ENCODE measurements around the gene QSOX2.

QSOX2 gene

DNA sequence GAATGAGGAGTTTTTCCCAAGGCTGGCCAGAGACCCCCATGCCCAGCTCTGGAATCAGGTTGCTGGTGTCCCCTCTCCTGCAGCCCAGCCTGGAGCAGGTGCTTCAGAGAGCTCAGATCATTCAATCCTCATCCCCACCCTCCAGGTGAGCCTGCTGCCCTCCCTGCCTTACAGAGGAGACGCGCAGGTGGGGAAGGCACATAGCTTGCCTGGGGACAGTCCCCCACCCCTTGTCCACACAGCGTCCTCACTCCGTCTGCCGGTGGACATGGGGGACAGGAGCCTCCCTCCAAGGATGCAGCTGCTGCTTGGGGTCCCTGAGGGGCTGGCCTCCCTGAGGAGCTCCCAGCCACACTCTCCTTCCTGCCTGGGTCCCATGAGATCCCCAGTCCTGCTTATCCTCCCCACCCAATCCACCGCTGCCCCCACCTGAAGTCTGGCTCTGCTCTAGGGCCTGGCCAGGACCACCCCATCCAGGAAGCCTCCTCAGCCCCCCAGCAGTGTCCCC lies 17.1 kb upstream of the QSOX2 start:
- no peak for DNase-seq (ENCODE audit: low read depth)
- TF ChIP-seq, protein P1, sequence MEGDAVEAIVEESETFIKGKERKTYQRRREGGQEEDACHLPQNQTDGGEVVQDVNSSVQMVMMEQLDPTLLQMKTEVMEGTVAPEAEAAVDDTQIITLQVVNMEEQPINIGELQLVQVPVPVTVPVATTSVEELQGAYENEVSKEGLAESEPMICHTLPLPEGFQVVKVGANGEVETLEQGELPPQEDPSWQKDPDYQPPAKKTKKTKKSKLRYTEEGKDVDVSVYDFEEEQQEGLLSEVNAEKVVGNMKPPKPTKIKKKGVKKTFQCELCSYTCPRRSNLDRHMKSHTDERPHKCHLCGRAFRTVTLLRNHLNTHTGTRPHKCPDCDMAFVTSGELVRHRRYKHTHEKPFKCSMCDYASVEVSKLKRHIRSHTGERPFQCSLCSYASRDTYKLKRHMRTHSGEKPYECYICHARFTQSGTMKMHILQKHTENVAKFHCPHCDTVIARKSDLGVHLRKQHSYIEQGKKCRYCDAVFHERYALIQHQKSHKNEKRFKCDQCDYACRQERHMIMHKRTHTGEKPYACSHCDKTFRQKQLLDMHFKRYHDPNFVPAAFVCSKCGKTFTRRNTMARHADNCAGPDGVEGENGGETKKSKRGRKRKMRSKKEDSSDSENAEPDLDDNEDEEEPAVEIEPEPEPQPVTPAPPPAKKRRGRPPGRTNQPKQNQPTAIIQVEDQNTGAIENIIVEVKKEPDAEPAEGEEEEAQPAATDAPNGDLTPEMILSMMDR (conservative IDR thresholded peaks at IDR 0.05; ENCODE audit: low read depth, low read length) = no peak
- no peak overlapping the region for H3K4me3 ChIP-seq (ENCODE audit: low read length)

DNA sequence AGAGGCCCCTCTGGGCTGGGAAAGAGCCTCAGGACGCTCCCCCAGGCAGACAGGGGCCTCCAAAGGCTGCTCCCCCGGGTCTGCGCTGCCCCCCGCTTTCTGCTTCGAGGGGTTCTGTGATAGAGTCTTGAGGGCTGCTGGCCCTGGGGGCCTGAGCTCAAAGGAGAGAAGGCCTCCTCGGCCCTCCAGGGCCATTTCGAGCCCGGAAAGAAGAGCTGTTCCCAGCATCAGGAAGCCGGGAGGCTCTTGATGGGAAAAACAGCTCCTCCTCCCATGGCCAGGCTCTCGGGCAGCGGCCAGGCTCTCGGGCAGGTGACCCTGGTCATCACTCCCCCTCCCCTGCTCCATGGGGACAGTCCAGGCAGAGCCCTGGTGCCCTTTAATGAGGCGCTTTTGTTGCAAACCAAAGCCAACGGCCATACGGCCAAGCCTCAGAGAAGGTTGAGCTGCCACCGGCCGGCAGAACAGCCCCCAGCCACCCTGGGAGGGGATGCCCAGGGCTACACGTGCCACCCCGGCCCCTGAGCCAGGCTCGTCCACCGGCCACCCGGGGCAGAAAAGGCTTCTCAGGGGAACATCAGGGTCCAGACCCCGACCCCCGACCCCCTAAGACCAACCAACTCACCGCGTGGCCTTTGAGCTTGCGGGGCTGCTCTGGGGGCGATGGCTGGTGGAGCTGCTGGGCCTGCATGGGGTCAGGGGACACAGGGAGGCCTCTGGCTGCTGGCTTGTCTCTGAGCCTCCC lies 16.2 kb upstream of the QSOX2 start:
- no peak overlapping the region for H3K4me3 ChIP-seq (ENCODE audit: low read length)
- TF ChIP-seq, protein P1 (conservative IDR thresholded peaks at IDR 0.05; ENCODE audit: low read depth, low read length) = no peak
- DNase-seq (ENCODE audit: low read depth) = no peak

DNA sequence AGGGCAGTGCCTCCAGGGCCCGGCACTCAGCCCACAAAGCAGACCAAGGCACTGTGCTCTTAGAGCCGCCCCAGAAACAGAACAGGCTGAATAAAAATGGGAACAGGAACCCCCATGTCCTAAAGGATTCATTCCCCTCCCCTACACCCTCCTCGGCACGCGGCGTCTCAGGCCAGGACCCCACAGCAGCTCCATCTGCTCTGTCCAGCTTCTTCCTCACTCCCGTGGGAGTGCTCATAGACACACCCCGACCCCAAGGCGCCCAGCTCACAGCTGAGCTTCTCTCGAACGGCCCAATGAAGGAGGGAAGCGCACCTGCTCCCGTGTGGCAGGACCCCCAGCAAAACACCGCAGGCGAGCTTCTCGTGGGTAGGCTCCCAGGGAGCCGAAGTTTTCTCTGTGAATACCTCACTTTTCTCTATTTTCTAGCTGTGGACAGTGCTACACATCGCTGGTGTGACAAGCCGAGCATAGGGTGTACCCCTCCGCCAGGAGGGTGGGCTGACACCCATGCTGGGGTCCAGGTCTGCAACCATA lies 15.4 kb upstream of the QSOX2 start:
- DNase-seq (ENCODE audit: low read depth) = no peak
- H3K4me3 ChIP-seq (ENCODE audit: low read length) = no peak overlapping the region
- TF ChIP-seq, protein P1 (conservative IDR thresholded peaks at IDR 0.05; ENCODE audit: low read depth, low read length) = no peak

DNA sequence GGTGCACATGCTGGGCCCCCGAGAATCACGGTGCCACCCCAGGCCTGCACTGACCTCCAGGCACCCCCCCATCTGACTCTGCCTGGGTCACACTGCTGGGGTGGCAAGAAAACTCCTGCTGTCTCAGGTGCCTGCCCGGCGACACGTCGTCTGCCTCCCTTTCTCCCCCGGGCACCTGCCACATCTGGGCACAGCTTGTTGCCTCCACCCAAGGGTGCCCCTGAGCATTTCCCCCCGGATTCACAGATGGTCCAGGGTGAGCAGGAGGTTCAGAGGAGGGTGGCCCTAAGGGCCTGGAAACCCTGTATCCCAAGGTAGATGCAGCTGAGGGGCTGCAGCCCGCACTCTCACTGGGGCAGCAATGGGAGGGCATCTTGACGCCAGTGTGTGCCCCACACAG lies 14.9 kb upstream of the QSOX2 start:
- DNase-seq (ENCODE audit: low read depth) = no peak
- H3K4me3 ChIP-seq (ENCODE audit: low read length) = no peak overlapping the region
- TF ChIP-seq, protein P1 (conservative IDR thresholded peaks at IDR 0.05; ENCODE audit: low read depth, low read length) = no peak

DNA sequence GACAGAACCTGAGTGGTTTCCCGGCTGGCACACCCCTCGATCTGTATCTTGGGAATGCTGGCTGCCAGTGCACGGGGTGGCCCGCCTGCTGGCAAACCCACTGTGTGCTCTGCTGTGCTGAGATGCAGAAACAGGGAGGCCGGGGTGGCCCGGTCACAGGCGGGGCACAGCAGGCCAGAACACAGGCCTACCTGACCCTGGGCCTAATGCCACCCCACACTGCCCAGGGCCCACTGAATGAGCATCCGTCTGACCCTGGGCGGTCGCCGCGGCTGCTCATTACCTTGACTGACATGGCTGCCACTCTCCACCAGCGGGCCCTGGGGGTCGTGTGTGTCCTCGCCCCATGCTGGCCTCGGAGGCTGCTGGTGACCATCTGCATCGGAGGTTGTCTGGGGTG lies 14.2 kb upstream of the QSOX2 start:
- no peak for DNase-seq (ENCODE audit: low read depth)
- H3K4me3 ChIP-seq (ENCODE audit: low read length) = no peak overlapping the region
- TF ChIP-seq, protein P1 (conservative IDR thresholded peaks at IDR 0.05; ENCODE audit: low read depth, low read length) = no peak

DNA sequence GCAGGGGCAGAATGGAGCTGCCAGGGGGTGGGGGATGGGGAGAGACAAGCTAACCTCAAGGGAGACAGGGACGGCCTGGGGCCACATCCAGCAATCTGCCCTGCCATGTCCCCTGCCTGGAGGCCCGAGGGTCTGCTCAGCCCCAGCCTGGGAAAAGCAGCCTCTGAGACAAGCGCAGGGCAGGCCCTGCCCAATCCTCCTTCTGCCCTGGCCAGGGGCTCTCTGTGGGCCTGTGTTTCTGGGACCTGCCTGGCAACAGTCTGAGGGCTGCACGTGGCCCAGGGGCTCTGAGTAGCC lies 13.9 kb upstream of the QSOX2 start:
- TF ChIP-seq, protein P1 (conservative IDR thresholded peaks at IDR 0.05; ENCODE audit: low read depth, low read length) = no peak
- H3K4me3 ChIP-seq (ENCODE audit: low read length) = no peak overlapping the region
- DNase-seq (ENCODE audit: low read depth) = no peak
